ENCODE results near the gene FAM241A.
"Not testable (repeated sequence)": the region's sequence is repeated elsewhere in the genome, so short reads cannot be mapped to it uniquely, and the experiment has no call there.

FAM241A gene

GRCh38 chr4:112140536-112140935 lies 4.7 kb upstream of the FAM241A start:
- DNase-seq = no peak

GRCh38 chr4:112141366-112142138 lies 3.7 kb upstream of the FAM241A start:
- no peak for DNase-seq

DNA sequence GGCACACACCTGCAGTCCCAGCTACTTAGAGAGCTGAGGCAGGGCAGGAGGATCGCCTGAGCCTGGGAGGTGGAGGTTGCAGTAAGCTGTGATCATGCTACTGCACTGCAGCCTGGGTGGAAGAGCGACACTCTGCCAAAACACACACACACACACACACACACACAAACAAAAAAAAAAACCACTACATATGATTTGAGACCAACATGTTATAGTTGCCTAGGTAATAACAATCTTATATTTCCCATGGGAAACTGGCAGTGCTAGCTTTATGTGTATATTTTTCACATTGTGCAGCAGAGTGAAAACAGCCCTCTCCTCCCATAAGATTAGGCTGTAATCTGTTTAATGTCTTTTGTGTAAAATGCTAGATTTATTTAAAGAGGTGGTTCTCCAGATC lies 3.1 kb upstream of the FAM241A start:
- no peak for DNase-seq

DNA sequence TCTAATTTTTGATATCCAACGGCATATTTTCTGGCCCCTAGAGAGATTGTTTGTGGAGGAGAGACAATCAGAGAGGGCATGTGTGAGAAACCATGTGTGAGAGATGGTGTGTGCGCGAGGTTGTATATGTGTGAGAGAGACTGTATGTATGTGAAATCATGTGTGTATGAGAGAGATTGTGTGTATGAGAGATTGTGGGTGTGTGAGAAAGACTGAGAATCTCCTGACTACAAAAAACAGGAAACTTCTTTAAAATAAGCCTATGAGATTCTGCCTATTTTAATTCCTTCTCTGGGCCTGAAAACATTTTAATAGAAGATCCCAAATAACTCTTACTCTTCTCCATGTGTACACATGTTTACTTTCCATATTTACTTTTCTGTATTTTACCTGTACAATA lies 1.5 kb upstream of the FAM241A start:
- no peak for DNase-seq

- no peak for DNase-seq
Observed at GRCh38 chr4:112144546-112145325, 518 bp upstream of the FAM241A start.

- DNase-seq = peak; percentile 62 to 68
Observed at GRCh38 chr4:112145790-112146501, 692 bp downstream of the FAM241A start.

- DNase-seq = no peak
Observed at GRCh38 chr4:112146502-112146813, 1.2 kb downstream of the FAM241A start.

DNA sequence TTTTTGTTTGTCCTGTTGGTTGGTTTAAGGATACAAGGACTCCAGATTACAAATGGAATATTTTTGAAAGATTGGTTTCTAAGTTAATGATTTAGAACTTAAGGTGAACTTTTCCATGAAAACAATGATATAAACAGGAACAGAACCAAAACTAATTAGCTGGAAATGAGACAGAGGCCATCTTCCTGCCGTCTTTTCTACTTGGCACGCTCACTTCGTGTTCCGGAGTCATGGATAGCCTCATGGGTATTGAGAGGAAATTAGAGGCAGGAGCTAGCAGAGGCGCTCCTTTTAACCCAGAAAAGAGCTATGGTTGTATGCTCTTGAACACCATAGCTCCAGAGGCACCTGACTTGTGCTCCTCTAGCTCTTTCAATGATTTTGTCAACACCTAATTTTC lies 2.4 kb downstream of the FAM241A start:
- no peak for DNase-seq

- no peak for DNase-seq
Observed at GRCh38 chr4:112150920-112151319, 5.7 kb downstream of the FAM241A start.

DNA sequence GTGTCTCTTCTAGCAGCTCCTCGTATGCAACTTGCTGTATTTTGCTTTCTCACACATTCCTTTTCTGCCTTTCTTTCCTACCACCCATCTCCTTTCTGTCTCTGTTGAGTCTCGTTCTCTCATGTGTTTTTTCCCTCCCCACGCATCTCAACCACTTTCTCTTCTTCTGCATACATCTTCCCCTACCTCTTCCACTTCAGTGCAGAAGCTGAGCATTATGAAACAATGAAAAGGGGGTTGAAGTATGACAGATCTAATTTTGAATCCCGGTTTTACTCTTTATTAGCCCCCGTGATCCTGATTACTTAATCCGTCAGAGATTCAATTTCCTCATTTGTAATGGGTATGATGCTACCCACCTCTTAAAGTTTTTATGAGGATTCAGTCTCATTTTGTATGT lies 7.3 kb downstream of the FAM241A start:
- DNase-seq = no peak

- DNase-seq = peak in 1 of 2 donors; percentile 6
Observed at GRCh38 chr4:112153211-112153791, 8.0 kb downstream of the FAM241A start.

DNA sequence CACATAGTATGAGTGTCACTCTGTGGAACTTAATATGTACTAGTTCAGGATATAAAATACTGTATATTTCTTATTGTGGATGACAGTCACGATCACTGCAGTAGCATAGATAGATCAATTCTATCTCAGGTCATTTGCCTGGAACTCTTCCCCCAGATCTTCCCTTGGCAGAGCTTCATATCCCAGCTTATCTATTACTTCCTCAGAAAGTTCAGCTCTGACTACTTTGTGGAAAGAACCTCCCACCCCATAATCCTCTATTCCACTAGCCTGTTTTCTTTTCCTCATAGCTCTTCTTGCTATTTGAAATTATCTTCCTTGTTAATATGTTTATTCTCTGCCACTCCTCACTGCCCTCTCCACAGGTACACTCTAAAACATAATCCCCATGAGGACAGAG lies 10.9 kb downstream of the FAM241A start:
- no peak for DNase-seq

DNA sequence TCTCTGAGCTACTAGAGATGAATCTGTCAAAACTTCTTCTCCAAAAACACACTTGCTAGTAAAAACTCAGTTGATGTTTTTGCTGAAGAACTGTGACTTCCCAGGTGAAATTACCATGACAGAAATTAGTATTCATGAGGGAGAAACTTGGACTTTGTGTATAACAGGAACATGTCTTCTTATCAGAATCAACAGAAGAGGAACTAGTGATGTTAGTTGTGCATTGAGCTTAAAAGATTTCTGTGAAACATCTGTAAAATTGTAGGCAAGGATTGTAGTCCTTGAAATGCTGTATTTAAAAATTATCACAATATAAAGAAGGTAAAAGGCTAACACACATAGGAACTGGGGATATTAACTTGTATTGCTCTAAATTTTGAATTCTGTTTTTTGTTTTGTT lies 11.3 kb downstream of the FAM241A start:
- DNase-seq = no peak

GRCh38 chr4:112163706-112164105 lies 18.5 kb downstream of the FAM241A start:
- not testable (repeated sequence) for DNase-seq

DNA sequence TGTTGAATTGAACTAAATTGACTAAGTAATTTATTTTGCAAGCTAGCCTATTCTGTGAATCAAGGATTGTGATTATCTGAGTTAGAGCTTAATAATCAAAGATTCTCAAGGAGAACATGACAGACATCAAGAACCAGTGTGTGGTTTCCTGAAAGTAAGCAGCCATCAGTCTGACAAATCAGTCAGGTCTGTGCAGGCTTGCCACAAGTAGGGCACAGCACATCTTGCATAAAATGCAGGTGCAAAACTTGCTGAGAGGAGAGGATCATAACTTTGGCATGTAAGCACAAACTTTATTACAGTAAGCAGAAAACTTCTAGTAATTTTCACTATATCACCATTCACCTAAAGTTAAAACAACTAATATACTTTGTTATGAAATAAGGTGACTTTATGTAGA lies 22.5 kb downstream of the FAM241A start:
- DNase-seq = no peak

DNA sequence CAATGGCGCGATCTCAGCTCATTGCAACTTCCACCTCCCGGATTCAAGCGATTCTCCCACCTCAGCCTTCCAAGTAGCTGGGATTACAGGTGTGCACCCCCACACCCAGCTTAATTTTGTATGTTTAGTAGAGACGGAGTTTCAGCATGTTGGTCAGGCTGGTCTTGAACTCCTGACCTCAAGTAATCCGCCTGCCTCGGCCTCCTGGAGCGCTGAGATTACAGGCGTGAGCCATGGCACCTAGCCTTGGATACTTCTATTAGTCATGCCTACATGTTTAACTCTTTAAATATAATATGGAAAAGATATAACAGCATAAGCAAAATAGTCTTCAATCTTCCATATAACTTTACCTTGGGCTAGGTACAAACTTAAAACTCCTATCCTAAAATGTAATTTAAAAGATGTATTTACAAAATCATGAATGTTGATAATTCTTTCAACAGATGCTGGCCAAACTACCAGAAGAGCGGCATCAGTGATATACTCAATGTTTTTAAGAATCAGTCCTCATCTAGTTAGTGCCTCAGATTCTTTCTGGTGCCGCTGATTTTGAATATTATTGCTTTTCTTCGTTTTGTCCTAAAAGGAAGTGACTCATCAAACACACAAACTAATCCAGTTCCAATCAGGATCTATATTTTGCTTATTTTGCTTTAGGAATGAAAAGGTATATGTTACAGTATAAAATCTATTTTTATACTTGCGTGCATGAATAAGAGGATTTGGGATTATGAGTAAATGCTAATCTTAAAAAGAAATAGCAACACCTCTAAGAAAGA lies 23.7 kb downstream of the FAM241A start:
- DNase-seq = no peak

DNA sequence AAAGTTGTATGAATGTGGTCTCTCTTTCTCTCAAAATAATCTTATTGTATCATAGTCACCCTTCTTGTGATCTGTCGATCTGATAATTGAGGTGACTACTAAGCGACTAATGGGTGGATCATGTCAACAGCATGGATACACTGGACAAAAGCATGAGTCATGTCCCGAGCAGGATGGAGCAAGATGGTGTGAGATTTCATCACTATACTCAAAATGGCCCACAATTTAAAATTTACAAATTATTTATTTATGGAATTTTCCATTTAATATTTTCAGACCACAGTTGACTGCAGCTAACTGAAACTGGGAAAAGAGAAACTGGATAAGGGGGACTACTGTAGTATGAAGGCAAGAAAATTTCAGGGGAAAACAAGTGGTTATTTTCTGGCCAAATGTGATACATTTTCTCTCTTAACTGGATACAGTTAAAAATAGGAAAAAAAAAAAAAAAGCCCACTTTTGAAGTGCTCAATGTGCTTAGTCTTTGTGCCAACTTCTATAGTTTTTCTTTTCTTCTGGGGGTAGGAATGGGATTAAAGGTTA lies 25.3 kb downstream of the FAM241A start:
- DNase-seq = no peak

DNA sequence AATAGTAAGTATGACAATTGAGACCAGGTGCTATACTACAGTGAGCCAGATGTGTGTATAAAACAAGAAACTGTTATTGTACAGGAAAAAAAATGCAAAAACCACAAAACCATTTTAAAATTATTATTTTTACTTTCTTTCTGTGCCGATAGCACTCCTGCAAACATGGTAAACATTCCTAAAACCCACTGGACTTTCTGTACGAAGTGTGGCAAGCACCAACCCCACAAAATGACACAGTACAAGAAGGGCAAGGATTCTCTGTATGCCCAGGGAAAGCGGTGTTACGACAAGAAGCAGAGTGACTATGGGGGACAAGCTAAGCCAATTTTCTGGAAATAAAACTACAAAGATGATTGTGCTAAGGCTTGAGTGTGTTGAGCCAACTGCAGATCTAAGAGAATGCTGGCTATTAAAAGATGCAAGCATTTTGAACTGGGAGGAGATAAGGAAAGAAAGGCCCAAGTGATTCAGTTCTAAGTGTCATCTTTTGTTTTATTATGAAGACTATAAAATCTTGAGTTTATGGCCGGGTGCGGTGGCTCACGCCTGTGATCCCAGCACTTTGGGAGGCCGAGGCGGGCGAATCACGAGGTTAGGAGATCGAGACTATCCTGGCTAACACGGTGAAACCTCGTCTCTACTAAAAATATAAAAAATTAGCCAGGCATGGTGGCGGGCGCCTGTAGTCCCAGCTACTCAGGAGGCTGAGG lies 26.0 kb downstream of the FAM241A start:
- DNase-seq = not testable (repeated sequence)

GRCh38 chr4:112172180-112172579 lies 26.9 kb downstream of the FAM241A start:
- no peak for DNase-seq

DNA sequence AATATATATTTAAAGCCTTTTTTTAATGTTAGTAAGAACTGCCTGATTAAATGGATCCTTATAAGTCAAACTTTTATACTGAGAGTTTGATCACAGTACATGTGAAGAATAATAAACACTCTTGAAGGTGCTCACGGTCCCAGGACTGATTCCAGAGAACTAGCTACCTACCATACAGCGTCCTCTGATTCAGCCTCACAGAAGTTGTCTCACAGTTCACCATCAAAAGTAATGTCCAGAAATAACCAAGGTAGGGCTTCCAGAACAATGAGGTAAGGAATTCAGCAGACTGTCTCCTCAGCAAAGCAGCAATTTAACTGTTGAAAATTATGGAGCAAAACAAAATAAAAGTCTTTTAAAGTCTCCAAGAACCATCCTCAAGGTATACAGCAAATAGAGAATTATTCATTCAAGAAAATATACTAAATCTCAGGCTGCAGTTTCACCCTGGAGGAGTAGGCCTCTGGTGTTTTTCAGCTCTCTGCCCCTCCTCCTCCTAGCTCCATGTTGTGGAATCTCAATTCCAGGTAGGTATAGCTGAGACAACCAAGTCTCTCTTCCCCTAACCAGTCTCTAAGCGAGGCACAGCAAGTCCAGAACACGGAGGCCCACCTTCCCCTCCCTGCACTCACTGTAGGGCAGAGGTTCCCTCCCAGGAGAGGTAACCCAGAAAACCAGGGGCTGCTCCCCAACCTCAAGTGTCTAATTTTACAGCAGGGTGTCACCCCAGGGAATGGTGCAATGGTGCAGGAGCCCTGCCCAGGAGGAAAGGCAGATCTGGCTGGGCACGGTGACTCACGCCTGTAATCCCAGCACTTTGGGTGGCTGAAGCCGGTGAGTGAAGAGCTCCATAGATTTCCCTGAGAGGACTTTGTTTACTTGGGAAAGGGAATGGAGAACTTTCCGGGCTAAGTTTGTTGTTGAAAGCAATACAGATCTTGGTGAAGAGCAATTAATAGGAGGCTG lies 28.6 kb downstream of the FAM241A start:
- DNase-seq = no peak

Measured in stimulated activated CD4-positive, alpha-beta T cell treated with anti-CD3 and anti-CD28 coated beads, Interleukin-2, amount 100 ng/mL, for 48 hours (primary cell).